SK-N-SH (cell line): ENCODE results near the gene FEM1B. TPM values are rescaled to one million over a fixed set of nuclear protein-coding genes. Genes with fewer than 3 reads are reported as not detected.

Source experiments
- CTCF ChIA-PET: fragments of 300-600, 350-600 bp; formaldehyde crosslinking; extraction: SDS; loops from one replicate; lab custom pipeline; 2021; lab: Yijun Ruan, JAX
- POLR2A ChIA-PET: fragments of 350-600 bp; sonication (Branson Sonifier 250); formaldehyde crosslinking; extraction: SDS; loops from one replicate; lab custom pipeline; 2020; ENCODE audit warnings: antibody characterized with exemption, inconsistent platforms; lab: Yijun Ruan, JAX
- DNase-seq: peaks from one replicate; pipeline ENCODE4 v3.0.0; 2012
- H2AFZ ChIP-seq: fragments of 200-600 bp; sonication (generic); 2 replicates; pipeline ENCODE4 v1.8.1; 2016; ENCODE audit warnings: antibody characterized with exemption, mild to moderate bottlenecking, low read depth
- H3F3A ChIP-seq: fragments of 200-600 bp; sonication (generic); replicated peaks from 2 replicates; pipeline ENCODE3; 2016; ENCODE audit warnings: antibody characterized with exemption, mild to moderate bottlenecking; ENCODE audit not compliant: insufficient read depth
- H3K27ac ChIP-seq, 2 experiments: fragments of 200-500 bp in 1 of 2; fragments of 200-600 bp in 1 of 2; sonication (Bioruptor generic) in 1 of 2; sonication (generic), shearing (Covaris generic) in 1 of 2; 2 replicates each; pipeline versions ENCODE4 v1.5.1 to v1.6.1; 2014 to 2016; ENCODE audit warnings: low read depth in 2 of 2, inconsistent platforms in 1 of 2, low read length in 1 of 2, mild to moderate bottlenecking in 1 of 2, mixed read lengths in 1 of 2
- H3K27me3 ChIP-seq: fragments of 200-600 bp; sonication (generic), shearing (Covaris generic); 2 replicates; pipeline ENCODE4 v1.6.1; 2016; ENCODE audit warnings: mixed run types; ENCODE audit not compliant: insufficient read depth
- H3K36me3 ChIP-seq, 2 experiments: fragments of 200-500 bp in 1 of 2; fragments of 200-600 bp in 1 of 2; sonication (Bioruptor generic) in 1 of 2; sonication (generic) in 1 of 2; replicated peaks in 1 of 2; 2 replicates each; pipeline versions ENCODE3 to v1.5.1; 2014 to 2016; ENCODE audit warnings: low read length in 1 of 2, mild to moderate bottlenecking in 1 of 2; ENCODE audit not compliant: insufficient read depth in 2 of 2, control insufficient read depth in 1 of 2
- H3K4me1 ChIP-seq, 2 experiments: fragments of 200-500 bp in 1 of 2; fragments of 200-600 bp in 1 of 2; sonication (Bioruptor generic) in 1 of 2; sonication (generic), shearing (Covaris generic) in 1 of 2; 2 replicates each; pipeline versions ENCODE4 v1.5.1 to v1.6.1; 2014 to 2016; ENCODE audit warnings: low read depth in 1 of 2, low read length in 1 of 2, mixed run types in 1 of 2; ENCODE audit not compliant: insufficient read depth in 2 of 2, control insufficient read depth in 1 of 2
- H3K4me2 ChIP-seq: fragments of 200-600 bp; sonication (generic), shearing (Covaris generic); 2 replicates; pipeline ENCODE4 v1.6.1; 2017; ENCODE audit warnings: mixed run types
- H3K4me3 ChIP-seq, 2 experiments: fragments of 200-500 bp in 1 of 2; fragments of 200-600 bp in 1 of 2; sonication (Bioruptor generic) in 1 of 2; sonication (generic), shearing (Covaris generic) in 1 of 2; 2 replicates each; pipeline versions ENCODE4 v1.5.1 to v1.8.1; 2014 to 2016; ENCODE audit warnings: low read depth in 2 of 2, inconsistent platforms in 1 of 2, low read length in 1 of 2, mild to moderate bottlenecking in 1 of 2, mixed read lengths in 1 of 2, moderate library complexity in 1 of 2
- H3K79me2 ChIP-seq: fragments of 200-600 bp; sonication (generic); 2 replicates; pipeline ENCODE4 v1.8.1; 2017; ENCODE audit warnings: mild to moderate bottlenecking; ENCODE audit not compliant: insufficient read depth
- H3K9ac ChIP-seq: fragments of 200-600 bp; sonication (generic); 2 replicates; pipeline ENCODE4 v1.6.1; 2017; ENCODE audit warnings: mixed run types
- H3K9me2 ChIP-seq: fragments of 200-600 bp; sonication (generic); 2 replicates; pipeline ENCODE4 v1.6.1; 2017; ENCODE audit warnings: mixed run types
- H3K9me3 ChIP-seq: fragments of 200-600 bp; sonication (generic); 2 replicates; pipeline ENCODE4 v1.6.1; 2017; ENCODE audit warnings: mixed run types, mild to moderate bottlenecking, moderate library complexity
- H4K20me1 ChIP-seq: fragments of 200-600 bp; sonication (generic); 2 replicates; pipeline ENCODE4 v1.6.1; 2017; ENCODE audit warnings: mild to moderate bottlenecking, mixed run types; ENCODE audit not compliant: insufficient read depth
- FOSL2 ChIP-seq: IDR thresholded peaks from 2 replicates; pipeline ENCODE4 v1.4.0; 2012; ENCODE audit warnings: low read depth, mild to moderate bottlenecking, moderate library complexity, borderline replicate concordance
- FOXM1 ChIP-seq: IDR thresholded peaks from 2 replicates; pipeline ENCODE4 v1.4.0; 2012; ENCODE audit warnings: low read depth, mild to moderate bottlenecking
- GABPA ChIP-seq: IDR thresholded peaks from 2 replicates; pipeline ENCODE4 v1.4.0; 2012; ENCODE audit warnings: low read depth, mild to moderate bottlenecking
- GATA2 ChIP-seq: sonication (generic); formaldehyde crosslinking; IDR thresholded peaks from 2 replicates; pipeline ENCODE4 v1.5.0; 2020; ENCODE audit warnings: mild to moderate bottlenecking, missing genetic modification reagents
- JUND ChIP-seq: IDR thresholded peaks from 2 replicates; pipeline ENCODE4 v1.4.0; 2012
- MEF2A ChIP-seq: IDR thresholded peaks from 2 replicates; pipeline ENCODE4 v1.4.0; 2012; ENCODE audit warnings: low read depth, borderline replicate concordance
- NFIC ChIP-seq: IDR thresholded peaks from 2 replicates; pipeline ENCODE4 v1.4.0; 2012; ENCODE audit warnings: borderline replicate concordance
- NRF1 ChIP-seq: IDR thresholded peaks from 2 replicates; pipeline ENCODE4 v1.6.1; 2012; ENCODE audit warnings: low read depth, mild to moderate bottlenecking, low read length
- RAD21 ChIP-seq: IDR thresholded peaks from 2 replicates; pipeline ENCODE4 v1.6.1; 2012; ENCODE audit warnings: mild to moderate bottlenecking, low read length
- RCOR1 ChIP-seq: fragments of 150-350 bp; IDR thresholded peaks from 2 replicates; pipeline ENCODE4 v1.6.1; 2017; ENCODE audit warnings: antibody characterized with exemption, low read length
- RFX5 ChIP-seq: IDR thresholded peaks from 2 replicates; pipeline ENCODE4 v1.6.1; 2012; ENCODE audit warnings: mild to moderate bottlenecking, improper control_type of control experiment, low read length
- SIN3A ChIP-seq: IDR thresholded peaks from 2 replicates; pipeline ENCODE4 v1.6.1; 2012; ENCODE audit warnings: low read depth, mild to moderate bottlenecking, low read length, moderate library complexity, borderline replicate concordance
- SMC3 ChIP-seq: IDR thresholded peaks from 2 replicates; pipeline ENCODE4 v1.6.1; 2012; ENCODE audit warnings: low read depth, low read length, improper control_type of control experiment
- TAF1 ChIP-seq: IDR thresholded peaks from 2 replicates; pipeline ENCODE4 v1.6.1; 2012; ENCODE audit warnings: low read depth, mild to moderate bottlenecking, low read length, moderate library complexity, borderline replicate concordance
- TCF12 ChIP-seq: IDR thresholded peaks from 2 replicates; pipeline ENCODE4 v1.4.0; 2012
- TEAD4 ChIP-seq: IDR thresholded peaks from 2 replicates; pipeline ENCODE4 v1.4.0; 2012; ENCODE audit warnings: mild to moderate bottlenecking, borderline replicate concordance; ENCODE audit not compliant: insufficient read depth
- WGBS: methylation state at CpG from one replicate; pipeline ENCODE4 v1.1.6; 2017; ENCODE audit warnings: low lambda C conversion rate; 5-methylcytosine and 5-hydroxymethylcytosine counted together
- polyA plus RNA-seq, 3 experiments: library from polyadenylated mRNA; depleted of rRNA; stranded (reverse); fragments of >200 nt; gene quantifications; 2 replicates each; pipeline ENCODE4 v1.2.3, GENCODE V29; 2012
- TF ChIP-seq, protein P1 (sequence below): fragments of 200-600 bp; sonication (generic); IDR thresholded peaks from 2 replicates; pipeline ENCODE4 v1.6.1; 2017; ENCODE audit warnings: antibody characterized with exemption, mild to moderate bottlenecking, moderate library complexity
- TF ChIP-seq, protein P2 (sequence below): IDR thresholded peaks from 2 replicates; pipeline ENCODE4 v1.4.0; 2012; ENCODE audit warnings: low read depth
- TF ChIP-seq, protein P3 (sequence below): IDR thresholded peaks from 2 replicates; pipeline ENCODE4; 2012
- TF ChIP-seq, protein P4 (sequence below): IDR thresholded peaks from 2 replicates; pipeline ENCODE4 v1.4.0; 2012; ENCODE audit warnings: low read depth, borderline replicate concordance
- TF ChIP-seq, protein P5 (sequence below): fragments of 150-350 bp; IDR thresholded peaks from 2 replicates; pipeline ENCODE4 v1.6.1; 2017; ENCODE audit warnings: antibody characterized with exemption, low read length, low read depth, borderline replicate concordance

Gene FEM1B
- polyA plus RNA-seq, 1 of the 3 experiments (the other 2 are of a cell fraction): 14.0 TPM

DNA sequence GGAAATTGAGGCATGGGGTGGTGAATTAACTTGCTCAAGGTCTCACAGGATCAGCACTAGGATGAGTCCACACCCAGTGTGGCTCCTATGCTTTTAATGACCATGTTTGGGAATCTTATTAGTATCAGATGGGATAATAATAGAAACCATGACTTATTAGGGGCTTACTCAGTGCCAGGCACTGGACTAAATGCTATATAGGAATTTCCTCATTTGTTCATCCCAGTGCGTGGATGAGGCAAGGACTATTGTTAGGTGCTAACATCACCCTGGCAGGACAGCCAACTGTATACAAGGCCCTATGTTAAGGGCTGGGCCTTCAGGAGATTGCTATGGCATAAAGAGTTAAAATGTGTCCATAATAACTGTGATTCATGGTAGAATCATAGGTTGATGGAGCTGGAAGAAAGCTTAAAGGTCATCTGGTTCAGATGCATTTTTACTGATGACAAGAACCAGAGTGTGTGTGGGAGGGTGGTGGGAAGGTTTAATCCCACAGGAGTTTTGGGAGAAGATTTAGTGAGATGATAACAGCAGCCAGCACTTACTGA, 4.7 kb upstream of the FEM1B start (continued):
- TF ChIP-seq, protein P1, sequence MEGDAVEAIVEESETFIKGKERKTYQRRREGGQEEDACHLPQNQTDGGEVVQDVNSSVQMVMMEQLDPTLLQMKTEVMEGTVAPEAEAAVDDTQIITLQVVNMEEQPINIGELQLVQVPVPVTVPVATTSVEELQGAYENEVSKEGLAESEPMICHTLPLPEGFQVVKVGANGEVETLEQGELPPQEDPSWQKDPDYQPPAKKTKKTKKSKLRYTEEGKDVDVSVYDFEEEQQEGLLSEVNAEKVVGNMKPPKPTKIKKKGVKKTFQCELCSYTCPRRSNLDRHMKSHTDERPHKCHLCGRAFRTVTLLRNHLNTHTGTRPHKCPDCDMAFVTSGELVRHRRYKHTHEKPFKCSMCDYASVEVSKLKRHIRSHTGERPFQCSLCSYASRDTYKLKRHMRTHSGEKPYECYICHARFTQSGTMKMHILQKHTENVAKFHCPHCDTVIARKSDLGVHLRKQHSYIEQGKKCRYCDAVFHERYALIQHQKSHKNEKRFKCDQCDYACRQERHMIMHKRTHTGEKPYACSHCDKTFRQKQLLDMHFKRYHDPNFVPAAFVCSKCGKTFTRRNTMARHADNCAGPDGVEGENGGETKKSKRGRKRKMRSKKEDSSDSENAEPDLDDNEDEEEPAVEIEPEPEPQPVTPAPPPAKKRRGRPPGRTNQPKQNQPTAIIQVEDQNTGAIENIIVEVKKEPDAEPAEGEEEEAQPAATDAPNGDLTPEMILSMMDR: no peak
- TF ChIP-seq RAD21 (no peak), JUND (peak; percentile 80), TCF12 (peak; percentile 91), FOSL2 (peak; percentile 87), RFX5 (no peak), SMC3 (no peak), MEF2A (peak; percentile 92), FOXM1 (no peak), RCOR1 (no peak), TEAD4 (no peak), GATA2 (CRISPR knock-in tag) (no peak), NRF1 (no peak)
- TF ChIP-seq, protein P2, sequence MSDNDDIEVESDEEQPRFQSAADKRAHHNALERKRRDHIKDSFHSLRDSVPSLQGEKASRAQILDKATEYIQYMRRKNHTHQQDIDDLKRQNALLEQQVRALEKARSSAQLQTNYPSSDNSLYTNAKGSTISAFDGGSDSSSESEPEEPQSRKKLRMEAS: 0 out of 2 replicates have a peak, but pooled peaks have one; percentile 28
- TF ChIP-seq, protein P3, sequence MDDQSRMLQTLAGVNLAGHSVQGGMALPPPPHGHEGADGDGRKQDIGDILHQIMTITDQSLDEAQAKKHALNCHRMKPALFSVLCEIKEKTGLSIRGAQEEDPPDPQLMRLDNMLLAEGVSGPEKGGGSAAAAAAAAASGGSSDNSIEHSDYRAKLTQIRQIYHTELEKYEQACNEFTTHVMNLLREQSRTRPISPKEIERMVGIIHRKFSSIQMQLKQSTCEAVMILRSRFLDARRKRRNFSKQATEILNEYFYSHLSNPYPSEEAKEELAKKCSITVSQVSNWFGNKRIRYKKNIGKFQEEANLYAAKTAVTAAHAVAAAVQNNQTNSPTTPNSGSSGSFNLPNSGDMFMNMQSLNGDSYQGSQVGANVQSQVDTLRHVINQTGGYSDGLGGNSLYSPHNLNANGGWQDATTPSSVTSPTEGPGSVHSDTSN: peak; percentile 79
- TF ChIP-seq, protein P4, sequence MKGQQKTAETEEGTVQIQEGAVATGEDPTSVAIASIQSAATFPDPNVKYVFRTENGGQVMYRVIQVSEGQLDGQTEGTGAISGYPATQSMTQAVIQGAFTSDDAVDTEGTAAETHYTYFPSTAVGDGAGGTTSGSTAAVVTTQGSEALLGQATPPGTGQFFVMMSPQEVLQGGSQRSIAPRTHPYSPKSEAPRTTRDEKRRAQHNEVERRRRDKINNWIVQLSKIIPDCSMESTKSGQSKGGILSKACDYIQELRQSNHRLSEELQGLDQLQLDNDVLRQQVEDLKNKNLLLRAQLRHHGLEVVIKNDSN: no peak

DNA sequence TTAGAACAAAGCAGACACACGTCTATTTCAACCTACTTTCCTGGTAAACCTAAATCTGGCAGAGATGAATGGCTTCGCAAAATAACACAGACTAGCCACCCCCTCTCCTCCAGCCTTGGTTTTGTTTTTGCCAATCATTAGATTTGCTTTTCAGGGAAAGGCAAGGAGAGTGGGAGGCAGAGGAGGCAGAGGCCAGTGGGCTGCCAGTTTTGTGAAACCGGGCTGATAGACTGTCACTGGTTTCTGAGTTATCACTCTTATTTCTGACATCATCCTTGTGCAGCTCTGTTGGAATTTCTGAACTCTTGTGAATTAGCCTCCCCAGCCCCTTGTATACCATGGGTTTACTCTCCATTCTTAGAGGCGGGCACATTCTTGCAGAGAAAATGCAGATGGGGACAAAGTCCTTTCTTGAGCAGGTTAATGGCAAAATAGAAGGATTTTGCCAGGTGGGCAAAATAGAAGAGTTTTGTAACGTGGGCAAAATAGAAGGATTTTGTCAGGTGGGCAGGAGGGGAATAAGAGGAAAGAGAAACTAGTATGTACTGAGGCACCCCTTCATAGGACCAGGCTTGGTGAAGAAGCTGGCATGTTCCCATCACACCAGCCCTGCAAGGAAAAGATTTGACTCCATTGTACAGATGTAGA, 3.2 kb upstream of the FEM1B start:
- peaks cover 44% of the 10 kb centered on the region for H3K79me2 ChIP-seq
- peaks cover 17 to 22% of the 10 kb centered on the region in 2 experiments for H3K4me1 ChIP-seq
- peaks cover 0 to 2% of the 10 kb centered on the region in 2 experiments for H3K36me3 ChIP-seq
- no peak overlapping the region for H3K4me3 ChIP-seq
- peak overlapping the region in 1 of 2 experiments; percentile 90; a peak in 1 of 4 replicates for H3K27ac ChIP-seq
- H3K9me3 ChIP-seq: no peaks in the 10 kb centered on the region
- peaks cover 47% of the 10 kb centered on the region for H3F3A ChIP-seq
- 85% methylated on average over 5 of the region's 5 CpGs for WGBS
- H2AFZ ChIP-seq: no peak overlapping the region
- H3K9me2 ChIP-seq: no peaks in the 10 kb centered on the region
- H3K27me3 ChIP-seq: no peaks in the 10 kb centered on the region
- no peak overlapping the region; the same call in 1 of the 2 replicates for H3K4me2 ChIP-seq
- peak overlapping the region; percentile 48; the same call in 1 of the 2 replicates for H3K9ac ChIP-seq
- CTCF ChIA-PET: interaction anchor here (3.6 kb wide), 1 partner anchor 21 kb away, joined by 12 read pairs; no protein-coding TSS in a partner anchor
- TF ChIP-seq MEF2A (no peak), GATA2 (CRISPR knock-in tag) (no peak), JUND (no peak), SIN3A (no peak), GABPA (no peak), FOXM1 (no peak), RFX5 (no peak), TAF1 (no peak), NFIC (no peak), RCOR1 (no peak)
- TF ChIP-seq, protein P1: no peak
- TF ChIP-seq, protein P4: no peak
- TF ChIP-seq, protein P5, sequence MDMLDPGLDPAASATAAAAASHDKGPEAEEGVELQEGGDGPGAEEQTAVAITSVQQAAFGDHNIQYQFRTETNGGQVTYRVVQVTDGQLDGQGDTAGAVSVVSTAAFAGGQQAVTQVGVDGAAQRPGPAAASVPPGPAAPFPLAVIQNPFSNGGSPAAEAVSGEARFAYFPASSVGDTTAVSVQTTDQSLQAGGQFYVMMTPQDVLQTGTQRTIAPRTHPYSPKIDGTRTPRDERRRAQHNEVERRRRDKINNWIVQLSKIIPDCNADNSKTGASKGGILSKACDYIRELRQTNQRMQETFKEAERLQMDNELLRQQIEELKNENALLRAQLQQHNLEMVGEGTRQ: no peak
- POLR2A ChIA-PET: no interaction called here
- DNase-seq: no peak
- peaks cover 9% of the 10 kb centered on the region for H4K20me1 ChIP-seq
